ENCODE data around the gene SUSD4. TPM values are rescaled to one million over a fixed set of nuclear protein-coding genes. Genes with fewer than 3 reads are reported as not detected.

SUSD4 gene
- total and polyA plus RNA-seq, 2 donors (not counting 1 experiment from before 2014, with no cell fraction given): 0.33 TPM; not detected in 1

GRCh38 chr1:223304931-223305330, 59.0 kb downstream of the SUSD4 start:
- H3K79me2 ChIP-seq (ENCODE audit: control insufficient read depth, insufficient read depth, low read length): no peaks in the 10 kb centered on the region
- no peak overlapping the region for H3K9ac ChIP-seq (ENCODE audit: insufficient read depth, low read length)
- H3K27ac ChIP-seq (ENCODE audit: insufficient read depth, low read length): no peak overlapping the region
- H3K4me1 ChIP-seq (ENCODE audit: control insufficient read depth, extremely low read depth, insufficient read depth, low read length): no peaks in the 10 kb centered on the region
- H3K4me2 ChIP-seq (ENCODE audit: extremely low read depth, insufficient read depth, low read length): no peak overlapping the region
- H2AFZ ChIP-seq (ENCODE audit: low read length): no peak overlapping the region
- no peaks in the 10 kb centered on the region for H3K27me3 ChIP-seq (ENCODE audit: control insufficient read depth, insufficient read depth, low read length)
- H3K4me3 ChIP-seq (replicated peaks in 1 of 4; ENCODE audit: control extremely low read depth in 1 of 4, insufficient read depth in 1 of 4, low read depth in 3 of 4, low read length in 4 of 4): no peak overlapping the region
- no peak for TF ChIP-seq CTCF (conservative IDR thresholded peaks at IDR 0.05 in 1 of 2, IDR thresholded peaks at IDR 0.05 in 1 of 2; ENCODE audit: low read depth in 1 of 2, low read length in 2 of 2)
- TF ChIP-seq EZH2 (IDR thresholded peaks at IDR 0.05; ENCODE audit: low read length, missing control alignments): no peak
- H3K9me3 ChIP-seq (ENCODE audit: control insufficient read depth, insufficient read depth, low read depth, low read length): no peaks in the 10 kb centered on the region
- DNase-seq (ENCODE audit: low read depth in 2 of 2): peak in 1 of 2 donors; percentile 23
- H3K36me3 ChIP-seq (ENCODE audit: control insufficient read depth, insufficient read depth, low read length): no peaks in the 10 kb centered on the region
- H4K20me1 ChIP-seq (ENCODE audit: control insufficient read depth, extremely low read depth, insufficient read depth, low read length): no peaks in the 10 kb centered on the region

- no peaks in the 10 kb centered on the region for H4K20me1 ChIP-seq (ENCODE audit: control insufficient read depth, extremely low read depth, insufficient read depth, low read length)
- no peaks in the 10 kb centered on the region for H3K9me3 ChIP-seq (ENCODE audit: control insufficient read depth, insufficient read depth, low read depth, low read length)
These were observed 62.6 kb downstream of the SUSD4 start for GRCh38 chr1:223301371-223301770.

GRCh38 chr1:223299553-223299952, 64.4 kb downstream of the SUSD4 start:
- H3K27me3 ChIP-seq (ENCODE audit: control insufficient read depth, insufficient read depth, low read length): no peaks in the 10 kb centered on the region
- H4K20me1 ChIP-seq (ENCODE audit: control insufficient read depth, extremely low read depth, insufficient read depth, low read length): no peaks in the 10 kb centered on the region
- H2AFZ ChIP-seq (ENCODE audit: low read length): no peak overlapping the region
- no peaks in the 10 kb centered on the region for H3K9me3 ChIP-seq (ENCODE audit: control insufficient read depth, insufficient read depth, low read depth, low read length)
- H3K4me3 ChIP-seq (replicated peaks in 1 of 4; ENCODE audit: control extremely low read depth in 1 of 4, insufficient read depth in 1 of 4, low read depth in 3 of 4, low read length in 4 of 4): no peak overlapping the region
- H3K9ac ChIP-seq (ENCODE audit: insufficient read depth, low read length): no peak overlapping the region
- no peak overlapping the region for H3K27ac ChIP-seq (ENCODE audit: insufficient read depth, low read length)
- DNase-seq (ENCODE audit: low read depth in 2 of 2): no peak
- TF ChIP-seq CTCF (conservative IDR thresholded peaks at IDR 0.05 in 1 of 2, IDR thresholded peaks at IDR 0.05 in 1 of 2; ENCODE audit: low read depth in 1 of 2, low read length in 2 of 2) (no peak), EZH2 (IDR thresholded peaks at IDR 0.05; ENCODE audit: low read length, missing control alignments) (no peak)
- no peaks in the 10 kb centered on the region for H3K4me1 ChIP-seq (ENCODE audit: control insufficient read depth, extremely low read depth, insufficient read depth, low read length)
- no peaks in the 10 kb centered on the region for H3K36me3 ChIP-seq (ENCODE audit: control insufficient read depth, insufficient read depth, low read length)
- no peaks in the 10 kb centered on the region for H3K79me2 ChIP-seq (ENCODE audit: control insufficient read depth, insufficient read depth, low read length)
- H3K4me2 ChIP-seq (ENCODE audit: extremely low read depth, insufficient read depth, low read length): no peak overlapping the region

More at GRCh38 chr1:223301371-223301770, 62.6 kb downstream of the SUSD4 start:
- Histone ChIP-seq H3K27me3 (ENCODE audit: control insufficient read depth, insufficient read depth, low read length) (no peaks in the 10 kb centered on the region), H3K36me3 (ENCODE audit: control insufficient read depth, insufficient read depth, low read length) (no peaks in the 10 kb centered on the region), H3K27ac (ENCODE audit: insufficient read depth, low read length) (no peak overlapping the region), H3K9ac (ENCODE audit: insufficient read depth, low read length) (no peak overlapping the region), H3K4me2 (ENCODE audit: extremely low read depth, insufficient read depth, low read length) (no peak overlapping the region), H3K4me1 (ENCODE audit: control insufficient read depth, extremely low read depth, insufficient read depth, low read length) (no peaks in the 10 kb centered on the region), H3K79me2 (ENCODE audit: control insufficient read depth, insufficient read depth, low read length) (no peaks in the 10 kb centered on the region), H2AFZ (ENCODE audit: low read length) (no peak overlapping the region), H3K4me3 (replicated peaks in 1 of 4; ENCODE audit: control extremely low read depth in 1 of 4, insufficient read depth in 1 of 4, low read depth in 3 of 4, low read length in 4 of 4) (no peak overlapping the region)
- no peak for TF ChIP-seq EZH2 (IDR thresholded peaks at IDR 0.05; ENCODE audit: low read length, missing control alignments)
- DNase-seq (ENCODE audit: low read depth in 2 of 2): no peak
